Epidermal melanocyte (primary cell): Measurements from ENCODE around the gene CC2D1A.

ENCODE experiments used
- DNase-seq: peaks from one replicate; pipeline ENCODE4 v3.0.0; 2011; ENCODE audit warnings: low spot score; ENCODE audit not compliant: insufficient read length

CC2D1A gene

DNA sequence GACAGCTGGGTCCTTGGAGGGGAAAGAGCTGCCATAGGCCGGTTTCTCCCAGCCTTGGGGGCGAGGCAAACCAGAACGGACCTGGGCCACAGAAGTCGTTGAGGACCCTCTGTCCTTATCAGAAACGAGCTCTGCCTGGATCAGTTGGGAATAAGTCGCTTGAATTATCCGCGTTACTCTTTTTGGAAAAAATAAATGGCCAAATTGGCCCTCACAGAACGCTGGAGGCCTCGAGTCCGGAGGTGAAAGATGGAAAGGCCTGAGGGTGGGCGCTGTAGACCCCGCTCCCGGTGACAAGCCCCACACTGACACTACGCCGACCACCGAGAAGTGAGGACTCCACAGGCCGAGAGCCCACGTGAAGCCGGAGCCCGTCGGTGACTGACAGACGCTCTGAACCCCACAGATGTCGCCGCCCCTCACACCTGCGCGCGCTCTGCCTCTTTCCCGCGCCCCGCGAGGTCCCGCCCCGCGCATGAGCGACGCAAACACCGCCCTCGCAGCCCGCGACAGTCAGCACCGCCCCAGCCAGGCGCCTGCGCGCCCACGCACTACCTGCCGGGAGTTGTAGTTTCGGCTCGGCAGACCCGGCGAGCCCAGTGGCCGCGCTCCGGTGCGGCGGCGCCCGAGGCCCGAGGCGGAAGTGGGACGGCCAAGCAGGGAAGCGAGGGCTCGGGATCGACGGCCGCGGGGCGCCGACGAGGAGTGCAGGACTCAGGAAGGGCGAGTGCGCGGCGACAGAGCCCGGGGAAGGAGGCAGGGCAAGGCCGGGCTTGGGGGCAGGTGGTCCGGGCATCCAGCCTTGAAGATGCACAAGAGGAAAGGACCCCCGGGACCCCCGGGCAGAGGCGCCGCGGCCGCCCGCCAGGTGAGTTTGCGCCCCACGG is at the start of gene CC2D1A, which contains the start of gene BRME1:
TSS of gene CC2D1A (plus strand) at position 568 of the 887 bp plus-strand sequence. CDS start at position 809, 241 bp downstream.
TSS of gene BRME1 (minus strand) at position 484 of the 887 bp plus-strand sequence. CDS start 1,225 bp downstream, outside the sequence.
- peak; percentile 92 for DNase-seq

DNA sequence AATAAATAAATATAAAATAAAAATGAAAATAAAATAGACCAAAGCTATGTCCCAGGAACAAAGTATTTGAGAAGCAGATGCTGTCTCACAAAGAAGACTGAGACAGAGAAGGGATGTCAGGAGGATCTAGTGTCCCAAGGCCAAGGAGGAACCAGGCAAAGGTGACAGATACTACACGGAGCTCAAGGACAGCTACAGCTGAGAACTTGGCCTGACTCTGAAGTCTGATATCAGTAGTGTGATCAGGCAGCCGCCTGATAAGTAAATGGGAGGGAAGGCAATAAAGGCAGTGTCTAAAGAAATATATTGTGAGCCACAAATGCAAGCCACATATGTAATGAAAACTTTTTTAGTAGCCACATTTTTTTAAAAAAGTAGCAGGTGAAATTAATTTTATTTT is 49.5 kb upstream of the CC2D1A start:
- peak; percentile 9 for DNase-seq

- DNase-seq = peak; percentile 7
These were observed 46.6 kb upstream of the CC2D1A start for GRCh38 chr19:13859361-13859880.

- peak; percentile 0 for DNase-seq
These were observed 45.2 kb upstream of the CC2D1A start for GRCh38 chr19:13860679-13861391.

GRCh38 chr19:13861392-13861713 is 44.6 kb upstream of the CC2D1A start:
- peak; percentile 15 for DNase-seq

- peak; percentile 99 for DNase-seq
These were observed 44.1 kb upstream of the CC2D1A start for GRCh38 chr19:13861714-13862531.

- peak; percentile 16 for DNase-seq
These were observed 41.8 kb upstream of the CC2D1A start for GRCh38 chr19:13864046-13864666.

GRCh38 chr19:13864667-13865570 is 41.1 kb upstream of the CC2D1A start:
- peak; percentile 17 for DNase-seq

- peak; percentile 50 for DNase-seq
These were observed 40.2 kb upstream of the CC2D1A start for GRCh38 chr19:13865571-13866462.

- no peak for DNase-seq
These were observed 39.4 kb upstream of the CC2D1A start for GRCh38 chr19:13866463-13867046.

GRCh38 chr19:13868663-13869062 is 37.3 kb upstream of the CC2D1A start:
- no peak for DNase-seq

DNA sequence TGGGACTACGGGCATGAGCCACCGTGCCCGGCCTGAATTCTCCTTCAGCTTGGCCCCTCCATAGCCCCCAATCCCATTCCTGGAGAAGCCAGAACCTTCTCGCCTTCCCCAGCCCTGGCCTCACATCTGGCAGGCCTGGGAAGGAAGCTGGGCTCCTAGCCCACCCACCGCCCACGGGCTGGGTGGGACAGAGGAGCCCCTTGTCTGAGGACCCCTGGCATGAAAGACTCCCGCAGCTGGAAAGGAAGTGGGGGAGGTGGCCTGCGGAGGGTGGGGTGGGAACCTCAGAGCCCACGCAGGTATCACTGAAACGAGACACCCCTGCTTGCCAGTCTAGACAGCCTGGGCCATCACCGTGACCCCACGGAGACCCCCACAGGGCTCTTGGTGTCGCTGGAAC is 36.7 kb upstream of the CC2D1A start:
- no peak for DNase-seq

- DNase-seq = no peak
These were observed 35.1 kb upstream of the CC2D1A start for GRCh38 chr19:13870873-13871272.

- DNase-seq = no peak
These were observed 33.7 kb upstream of the CC2D1A start for GRCh38 chr19:13872339-13872694.

GRCh38 chr19:13872695-13873389 is 33.2 kb upstream of the CC2D1A start:
- DNase-seq = no peak

DNA sequence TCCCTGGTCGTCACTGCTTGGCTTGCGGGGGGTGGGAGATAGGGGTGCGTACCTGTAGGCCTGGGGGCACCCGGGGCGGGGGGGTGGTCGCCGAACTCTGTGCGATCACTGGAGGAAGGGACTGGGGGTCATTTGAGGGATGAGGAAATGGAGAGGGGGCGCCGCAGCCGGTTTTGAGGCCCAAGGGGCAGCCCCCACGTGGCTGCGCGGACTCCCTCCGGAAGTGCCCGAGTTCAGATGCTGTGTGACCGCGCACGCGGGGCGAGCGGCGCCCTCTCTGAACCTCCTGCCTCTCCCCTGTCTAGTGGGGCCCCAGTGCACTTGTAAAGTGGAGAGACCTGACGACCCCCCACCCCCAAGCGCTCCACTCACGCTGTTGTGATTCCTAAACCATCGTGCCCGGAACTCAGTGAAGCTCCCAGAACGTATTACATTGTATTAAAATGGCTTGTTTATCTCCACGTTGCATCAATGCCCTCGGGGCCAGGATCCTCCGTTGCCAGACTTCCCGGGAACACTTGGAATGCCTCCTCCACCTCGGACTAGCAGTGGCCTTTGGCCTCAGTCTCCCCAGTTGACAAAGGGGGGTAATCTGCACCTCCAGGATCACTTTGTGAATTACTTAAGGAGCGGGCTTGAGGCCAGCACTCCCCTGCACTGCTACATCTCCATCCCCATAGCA is 32.0 kb upstream of the CC2D1A start:
- DNase-seq = no peak

DNA sequence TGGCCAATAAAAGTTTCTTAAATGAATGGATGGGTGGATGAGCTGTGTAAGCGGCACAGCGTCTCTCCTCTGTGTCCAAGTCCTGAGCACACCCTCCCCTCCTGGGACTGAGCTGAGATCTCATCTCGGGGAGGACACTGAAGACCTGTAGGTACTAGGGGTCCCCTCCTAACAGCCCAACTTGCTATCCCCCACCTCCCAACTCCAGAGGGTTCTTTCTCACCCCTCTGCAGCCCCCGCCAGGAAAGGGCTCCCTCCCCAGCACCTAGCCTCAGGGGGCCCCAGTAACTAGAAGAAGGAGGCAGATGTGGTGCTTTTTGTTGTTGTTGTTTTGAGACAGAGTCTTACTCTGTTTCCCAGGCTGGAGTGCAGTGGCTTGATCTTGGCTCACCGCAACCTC is 30.2 kb upstream of the CC2D1A start:
- no peak for DNase-seq
